ENCODE measurements around the gene CDADC1. TPM values are rescaled to one million over a fixed set of nuclear protein-coding genes. Genes with fewer than 3 reads are reported as not detected.

Gene CDADC1
- total and polyA plus RNA-seq, 2 donors: 4.9 to 8.0 TPM

- Histone ChIP-seq H3K27me3 (ENCODE audit: control insufficient read depth in 2 of 2, insufficient read depth in 1 of 2, low read length in 1 of 2) (no peaks in the 10 kb centered on the region), H3K27ac (ENCODE audit: low read depth in 1 of 2, low read length in 1 of 2) (no peak overlapping the region), H3K36me3 (ENCODE audit: control insufficient read depth in 2 of 2, insufficient read depth in 2 of 2, low read length in 1 of 2) (peaks cover 2 to 5% of the 10 kb centered on the region in 2 donors), H3K9me3 (ENCODE audit: control insufficient read depth in 2 of 2, insufficient read depth in 1 of 2, low read length in 1 of 2) (no peaks in the 10 kb centered on the region), H3K4me1 (ENCODE audit: control insufficient read depth in 2 of 2, insufficient read depth in 2 of 2, low read length in 2 of 2) (peaks cover 0 to 7% of the 10 kb centered on the region in 2 donors), H3K4me3 (ENCODE audit: low read length in 2 of 2) (no peak overlapping the region)
- no peak for DNase-seq (ENCODE audit: low read depth in 6 of 9, low spot score in 9 of 9)
- 96% methylated on average over 2 of the region's 2 CpGs for WGBS
These were observed 48.9 kb downstream of the CDADC1 start for GRCh38 chr13:49296659-49297058.

GRCh38 chr13:49297338-49297737 is 49.6 kb downstream of the CDADC1 start:
- 97% methylated on average over 4 of the region's 4 CpGs for WGBS
- peaks cover 0 to 13% of the 10 kb centered on the region in 2 donors for H3K4me1 ChIP-seq (ENCODE audit: control insufficient read depth in 2 of 2, insufficient read depth in 2 of 2, low read length in 2 of 2)
- no peak overlapping the region for H3K4me3 ChIP-seq (ENCODE audit: low read length in 2 of 2)
- no peak overlapping the region for H3K27ac ChIP-seq (ENCODE audit: low read depth in 1 of 2, low read length in 1 of 2)
- H3K9me3 ChIP-seq (ENCODE audit: control insufficient read depth in 2 of 2, insufficient read depth in 1 of 2, low read length in 1 of 2): no peaks in the 10 kb centered on the region
- no peaks in the 10 kb centered on the region for H3K27me3 ChIP-seq (ENCODE audit: control insufficient read depth in 2 of 2, insufficient read depth in 1 of 2, low read length in 1 of 2)
- peaks cover 2 to 5% of the 10 kb centered on the region in 2 donors for H3K36me3 ChIP-seq (ENCODE audit: control insufficient read depth in 2 of 2, insufficient read depth in 2 of 2, low read length in 1 of 2)
- DNase-seq (ENCODE audit: low read depth in 6 of 9, low spot score in 9 of 9): no peak

GRCh38 chr13:49298416-49298815 is 50.7 kb downstream of the CDADC1 start:
- Histone ChIP-seq H3K27ac (ENCODE audit: low read depth in 1 of 2, low read length in 1 of 2) (no peak overlapping the region), H3K9me3 (ENCODE audit: control insufficient read depth in 2 of 2, insufficient read depth in 1 of 2, low read length in 1 of 2) (no peaks in the 10 kb centered on the region), H3K4me3 (ENCODE audit: low read length in 2 of 2) (no peak overlapping the region), H3K36me3 (ENCODE audit: control insufficient read depth in 2 of 2, insufficient read depth in 2 of 2, low read length in 1 of 2) (no peaks in the 10 kb centered on the region), H3K4me1 (ENCODE audit: control insufficient read depth in 2 of 2, insufficient read depth in 2 of 2, low read length in 2 of 2) (peaks cover 0 to 18% of the 10 kb centered on the region in 2 donors), H3K27me3 (ENCODE audit: control insufficient read depth in 2 of 2, insufficient read depth in 1 of 2, low read length in 1 of 2) (no peaks in the 10 kb centered on the region)
- DNase-seq (ENCODE audit: low read depth in 6 of 9, low spot score in 9 of 9): no peak

GRCh38 chr13:49298903-49299605 is 51.3 kb downstream of the CDADC1 start:
- WGBS: 97% methylated on average over 7 of the region's 7 CpGs
- H3K9me3 ChIP-seq (ENCODE audit: control insufficient read depth in 2 of 2, insufficient read depth in 1 of 2, low read length in 1 of 2): no peaks in the 10 kb centered on the region
- no peak overlapping the region for H3K27ac ChIP-seq (ENCODE audit: low read depth in 1 of 2, low read length in 1 of 2)
- DNase-seq (ENCODE audit: low read depth in 6 of 9, low spot score in 9 of 9): no peak
- H3K36me3 ChIP-seq (ENCODE audit: control insufficient read depth in 2 of 2, insufficient read depth in 2 of 2, low read length in 1 of 2): no peaks in the 10 kb centered on the region
- peaks cover 0 to 22% of the 10 kb centered on the region in 2 donors for H3K4me1 ChIP-seq (ENCODE audit: control insufficient read depth in 2 of 2, insufficient read depth in 2 of 2, low read length in 2 of 2)
- no peak overlapping the region for H3K4me3 ChIP-seq (ENCODE audit: low read length in 2 of 2)
- no peaks in the 10 kb centered on the region for H3K27me3 ChIP-seq (ENCODE audit: control insufficient read depth in 2 of 2, insufficient read depth in 1 of 2, low read length in 1 of 2)

GRCh38 chr13:49300276-49300675 is 52.6 kb downstream of the CDADC1 start:
- no peaks in the 10 kb centered on the region for H3K36me3 ChIP-seq (ENCODE audit: control insufficient read depth in 2 of 2, insufficient read depth in 2 of 2, low read length in 1 of 2)
- no peak overlapping the region for H3K27ac ChIP-seq (ENCODE audit: low read depth in 1 of 2, low read length in 1 of 2)
- 89% methylated on average over 5 of the region's 5 CpGs for WGBS
- DNase-seq (ENCODE audit: low read depth in 6 of 9, low spot score in 9 of 9): no peak
- H3K4me3 ChIP-seq (ENCODE audit: low read length in 2 of 2): no peak overlapping the region
- no peaks in the 10 kb centered on the region for H3K9me3 ChIP-seq (ENCODE audit: control insufficient read depth in 2 of 2, insufficient read depth in 1 of 2, low read length in 1 of 2)
- H3K27me3 ChIP-seq (ENCODE audit: control insufficient read depth in 2 of 2, insufficient read depth in 1 of 2, low read length in 1 of 2): no peaks in the 10 kb centered on the region
- peaks cover 0 to 22% of the 10 kb centered on the region in 2 donors for H3K4me1 ChIP-seq (ENCODE audit: control insufficient read depth in 2 of 2, insufficient read depth in 2 of 2, low read length in 2 of 2)

- DNase-seq (ENCODE audit: low read depth in 6 of 9, low spot score in 9 of 9): peak; percentile 48 to 89 (median 74)
- Histone ChIP-seq H3K27ac (ENCODE audit: low read depth in 1 of 2, low read length in 1 of 2) (peak overlapping the region in 1 of 2 donors; percentile 33), H3K36me3 (ENCODE audit: control insufficient read depth in 2 of 2, insufficient read depth in 2 of 2, low read length in 1 of 2) (no peaks in the 10 kb centered on the region), H3K4me1 (ENCODE audit: control insufficient read depth in 2 of 2, insufficient read depth in 2 of 2, low read length in 2 of 2) (peaks cover 0 to 22% of the 10 kb centered on the region in 2 donors), H3K9me3 (ENCODE audit: control insufficient read depth in 2 of 2, insufficient read depth in 1 of 2, low read length in 1 of 2) (no peaks in the 10 kb centered on the region), H3K27me3 (ENCODE audit: control insufficient read depth in 2 of 2, insufficient read depth in 1 of 2, low read length in 1 of 2) (no peaks in the 10 kb centered on the region), H3K4me3 (ENCODE audit: low read length in 2 of 2) (peak overlapping the region in 1 of 2 donors; percentile 16)
- 60% methylated on average over 20 of the region's 20 CpGs for WGBS
These were observed 53.2 kb downstream of the CDADC1 start for GRCh38 chr13:49300739-49301589.

- H3K27ac ChIP-seq (ENCODE audit: low read depth in 1 of 2, low read length in 1 of 2): peak overlapping the region in 1 of 2 donors; percentile 22
- no peak for DNase-seq (ENCODE audit: low read depth in 6 of 9, low spot score in 9 of 9)
- no peaks in the 10 kb centered on the region for H3K27me3 ChIP-seq (ENCODE audit: control insufficient read depth in 2 of 2, insufficient read depth in 1 of 2, low read length in 1 of 2)
- no peaks in the 10 kb centered on the region for H3K36me3 ChIP-seq (ENCODE audit: control insufficient read depth in 2 of 2, insufficient read depth in 2 of 2, low read length in 1 of 2)
- no peak overlapping the region for H3K4me3 ChIP-seq (ENCODE audit: low read length in 2 of 2)
- WGBS: 96% methylated on average over 7 of the region's 7 CpGs
- peaks cover 0 to 22% of the 10 kb centered on the region in 2 donors for H3K4me1 ChIP-seq (ENCODE audit: control insufficient read depth in 2 of 2, insufficient read depth in 2 of 2, low read length in 2 of 2)
- no peaks in the 10 kb centered on the region for H3K9me3 ChIP-seq (ENCODE audit: control insufficient read depth in 2 of 2, insufficient read depth in 1 of 2, low read length in 1 of 2)
These were observed 54.5 kb downstream of the CDADC1 start for GRCh38 chr13:49302222-49302621.

GRCh38 chr13:49302817-49303216 is 55.1 kb downstream of the CDADC1 start:
- H3K9me3 ChIP-seq (ENCODE audit: control insufficient read depth in 2 of 2, insufficient read depth in 1 of 2, low read length in 1 of 2): no peaks in the 10 kb centered on the region
- H3K27me3 ChIP-seq (ENCODE audit: control insufficient read depth in 2 of 2, insufficient read depth in 1 of 2, low read length in 1 of 2): no peaks in the 10 kb centered on the region
- H3K4me1 ChIP-seq (ENCODE audit: control insufficient read depth in 2 of 2, insufficient read depth in 2 of 2, low read length in 2 of 2): peaks cover 0 to 25% of the 10 kb centered on the region in 2 donors
- DNase-seq (ENCODE audit: low read depth in 6 of 9, low spot score in 9 of 9): peak in 1 of 9 donors; percentile 41
- H3K36me3 ChIP-seq (ENCODE audit: control insufficient read depth in 2 of 2, insufficient read depth in 2 of 2, low read length in 1 of 2): no peaks in the 10 kb centered on the region
- H3K4me3 ChIP-seq (ENCODE audit: low read length in 2 of 2): no peak overlapping the region
- WGBS: 94% methylated on average over 9 of the region's 9 CpGs
- peak overlapping the region in 1 of 2 donors; percentile 20 for H3K27ac ChIP-seq (ENCODE audit: low read depth in 1 of 2, low read length in 1 of 2)
